MM.1S (cell line): Measurements from ENCODE around the gene NIP7.

Source experiments
- DNase-seq: peaks from one replicate; pipeline ENCODE4 v3.0.0-alpha.2; 2015
- H2AFZ ChIP-seq: fragments of 300-600 bp; sonication (generic); 2 replicates; pipeline ENCODE4 v1.6.0; 2016; ENCODE audit warnings: antibody characterized with exemption, low read length
- H3F3A ChIP-seq: fragments of 300-600 bp; sonication (generic); 2 replicates; pipeline ENCODE4 v1.6.1; 2016; ENCODE audit warnings: mild to moderate bottlenecking, antibody characterized with exemption, low read length, moderate library complexity, mixed read lengths; ENCODE audit not compliant: insufficient read depth
- H3K27ac ChIP-seq: fragments of 300-600 bp; sonication (generic); 2 replicates; pipeline ENCODE4 v1.5.1; 2016; ENCODE audit warnings: mild to moderate bottlenecking, low read length
- H3K27me3 ChIP-seq: fragments of 300-600 bp; sonication (generic); replicated peaks from 2 replicates; pipeline ENCODE4 v1.6.0; 2016; ENCODE audit warnings: low read length; ENCODE audit not compliant: insufficient read depth
- H3K36me3 ChIP-seq: fragments of 300-600 bp; sonication (generic); replicated peaks from 2 replicates; pipeline ENCODE4 v1.6.1; 2016; ENCODE audit warnings: mild to moderate bottlenecking, low read length, mixed read lengths; ENCODE audit not compliant: insufficient read depth
- H3K4me1 ChIP-seq: fragments of 300-600 bp; sonication (generic); 2 replicates; pipeline ENCODE4 v1.6.1; 2016; ENCODE audit warnings: low read length, mixed read lengths
- H3K4me2 ChIP-seq: fragments of 300-600 bp; sonication (generic); 2 replicates; pipeline ENCODE4 v1.6.0; 2016; ENCODE audit warnings: low read depth, low read length
- H3K4me3 ChIP-seq: fragments of 300-600 bp; sonication (generic); 2 replicates; pipeline ENCODE4 v1.5.1; 2016; ENCODE audit warnings: low read length, mixed read lengths
- H3K79me2 ChIP-seq: fragments of 300-600 bp; sonication (generic); 2 replicates; pipeline ENCODE4 v1.6.1; 2016; ENCODE audit warnings: mixed run types, low read length, mixed read lengths
- H3K9ac ChIP-seq: fragments of 300-600 bp; sonication (generic); 2 replicates; pipeline ENCODE4 v1.6.1; 2016; ENCODE audit warnings: low read length, mixed read lengths
- H3K9me2 ChIP-seq: fragments of 300-600 bp; sonication (generic); replicated peaks from 2 replicates; pipeline ENCODE4 v1.6.1; 2016; ENCODE audit warnings: mild to moderate bottlenecking, low read length, mixed read lengths; ENCODE audit not compliant: insufficient read depth
- H3K9me3 ChIP-seq: fragments of 300-600 bp; sonication (generic); replicated peaks from 2 replicates; pipeline ENCODE4 v1.6.1; 2016; ENCODE audit warnings: mild to moderate bottlenecking, low read length, mixed read lengths; ENCODE audit not compliant: insufficient read depth
- H4K20me1 ChIP-seq: fragments of 300-600 bp; sonication (generic); 2 replicates; pipeline ENCODE4 v1.6.1; 2016; ENCODE audit warnings: mild to moderate bottlenecking, low read length, moderate library complexity, mixed read lengths; ENCODE audit not compliant: insufficient read depth
- EZH2 ChIP-seq: fragments of 300-600 bp; sonication (generic); optimal IDR thresholded peaks from 2 replicates; pipeline ENCODE3; 2017; ENCODE audit warnings: low read depth, mild to moderate bottlenecking, antibody characterized with exemption, low read length, mixed read lengths
- EZH2phosphoT487 ChIP-seq: fragments of 300-600 bp; sonication (generic); IDR thresholded peaks from 2 replicates; pipeline ENCODE4 v1.6.1; 2018; ENCODE audit warnings: antibody characterized with exemption, low read length
- TF ChIP-seq, protein P1 (sequence below): fragments of 300-600 bp; sonication (generic); IDR thresholded peaks from 2 replicates; pipeline ENCODE4 v1.5.1; 2016; ENCODE audit warnings: antibody characterized with exemption, low read length, mixed read lengths

NIP7 gene

DNA sequence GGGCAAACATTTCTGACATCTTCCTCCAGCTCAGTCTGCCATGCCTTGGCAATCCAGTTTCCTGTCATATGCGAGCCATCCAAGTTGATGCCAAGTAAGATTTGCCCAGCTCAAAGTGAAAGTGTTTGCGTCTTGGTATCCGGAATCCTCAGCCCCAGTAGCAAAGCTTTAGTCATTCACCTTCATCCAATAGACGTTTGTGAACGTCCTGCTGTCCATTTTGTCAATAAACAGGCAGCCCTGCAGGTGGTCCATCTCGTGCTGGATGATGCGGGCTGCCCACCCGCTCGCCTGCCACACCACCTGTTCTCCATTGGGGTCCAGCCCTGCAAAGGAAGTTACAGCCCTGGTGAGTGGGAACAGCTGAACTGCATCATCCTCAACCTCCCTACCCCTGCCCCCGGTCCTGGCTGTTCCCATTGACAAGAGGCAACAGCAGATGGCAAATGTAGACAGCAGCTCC is 10.7 kb upstream of the NIP7 start:
- Histone ChIP-seq H3K36me3 (peaks cover 14% of the 10 kb centered on the region), H3K4me3 (peak overlapping the region; percentile 92), H2AFZ (no peak overlapping the region), H3K4me2 (peak overlapping the region; percentile 100), H3K9me3 (no peaks in the 10 kb centered on the region), H3K9ac (peak overlapping the region; percentile 69; the same call in 1 of the 2 replicates), H3K4me1 (peaks cover 19% of the 10 kb centered on the region), H3K27ac (no peak overlapping the region), H4K20me1 (no peaks in the 10 kb centered on the region; the same call in 1 of the 2 replicates), H3F3A (peaks cover 9% of the 10 kb centered on the region), H3K27me3 (no peaks in the 10 kb centered on the region), H3K9me2 (no peaks in the 10 kb centered on the region), H3K79me2 (peaks cover 62% of the 10 kb centered on the region)
- DNase-seq, result no peak
- no peak for TF ChIP-seq EZH2phosphoT487
- no peak for TF ChIP-seq EZH2
- TF ChIP-seq, protein P1, sequence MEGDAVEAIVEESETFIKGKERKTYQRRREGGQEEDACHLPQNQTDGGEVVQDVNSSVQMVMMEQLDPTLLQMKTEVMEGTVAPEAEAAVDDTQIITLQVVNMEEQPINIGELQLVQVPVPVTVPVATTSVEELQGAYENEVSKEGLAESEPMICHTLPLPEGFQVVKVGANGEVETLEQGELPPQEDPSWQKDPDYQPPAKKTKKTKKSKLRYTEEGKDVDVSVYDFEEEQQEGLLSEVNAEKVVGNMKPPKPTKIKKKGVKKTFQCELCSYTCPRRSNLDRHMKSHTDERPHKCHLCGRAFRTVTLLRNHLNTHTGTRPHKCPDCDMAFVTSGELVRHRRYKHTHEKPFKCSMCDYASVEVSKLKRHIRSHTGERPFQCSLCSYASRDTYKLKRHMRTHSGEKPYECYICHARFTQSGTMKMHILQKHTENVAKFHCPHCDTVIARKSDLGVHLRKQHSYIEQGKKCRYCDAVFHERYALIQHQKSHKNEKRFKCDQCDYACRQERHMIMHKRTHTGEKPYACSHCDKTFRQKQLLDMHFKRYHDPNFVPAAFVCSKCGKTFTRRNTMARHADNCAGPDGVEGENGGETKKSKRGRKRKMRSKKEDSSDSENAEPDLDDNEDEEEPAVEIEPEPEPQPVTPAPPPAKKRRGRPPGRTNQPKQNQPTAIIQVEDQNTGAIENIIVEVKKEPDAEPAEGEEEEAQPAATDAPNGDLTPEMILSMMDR, result no peak

DNA sequence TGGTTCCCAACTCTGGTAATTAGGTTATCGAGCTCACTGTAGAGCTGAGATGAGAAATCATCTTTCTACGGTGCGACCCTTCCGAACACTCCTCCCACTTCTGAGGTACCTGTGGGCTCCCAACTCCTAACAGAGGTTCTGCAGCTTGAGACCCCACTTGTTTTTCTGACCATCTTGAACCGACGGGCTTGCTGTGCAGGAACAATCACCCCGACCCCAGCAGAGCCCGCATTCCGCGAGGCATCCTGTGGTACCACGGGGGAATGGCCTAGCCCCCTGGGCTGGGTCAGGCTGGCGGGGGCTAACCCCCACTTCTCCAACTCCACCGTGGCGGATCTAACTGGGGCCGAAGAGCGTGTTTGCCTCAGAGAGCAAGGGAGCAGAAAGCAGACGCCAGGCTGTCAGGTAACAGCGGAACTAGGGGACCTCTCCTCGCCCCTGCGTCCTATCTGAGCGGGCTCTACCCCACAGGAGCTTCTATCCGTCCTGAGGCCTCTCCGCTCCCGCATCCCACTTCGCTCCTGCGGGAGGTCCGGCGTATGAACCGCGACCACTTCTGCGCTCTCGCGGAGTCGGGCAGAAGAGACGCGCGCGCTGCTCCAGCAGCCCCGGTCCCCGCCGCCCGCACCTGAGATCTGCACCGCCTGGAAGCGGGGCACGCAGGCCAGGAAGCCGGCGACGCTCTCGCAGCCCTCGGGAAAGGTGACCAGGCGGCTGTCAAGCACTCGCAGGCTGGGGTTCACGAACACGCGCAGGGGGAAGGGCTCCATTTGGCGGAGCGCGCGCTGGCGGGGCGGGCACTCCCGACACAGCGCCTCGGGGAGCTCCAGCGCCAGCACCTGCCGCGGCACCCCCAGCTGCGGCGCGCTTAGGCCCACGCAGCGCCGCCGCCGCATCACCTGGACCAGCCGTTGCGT is 9.9 kb upstream of the NIP7 start:
- H3K4me2 ChIP-seq, result peak overlapping the region; percentile 100
- peak overlapping the region; percentile 69 for H3K9ac ChIP-seq
- peak overlapping the region; percentile 92 for H3K4me3 ChIP-seq
- H3K36me3 ChIP-seq, result peaks cover 14% of the 10 kb centered on the region
- H3K4me1 ChIP-seq, result peaks cover 19% of the 10 kb centered on the region
- no peaks in the 10 kb centered on the region for H3K27me3 ChIP-seq
- no peaks in the 10 kb centered on the region; the same call in 1 of the 2 replicates for H4K20me1 ChIP-seq
- H2AFZ ChIP-seq, result peak overlapping the region; percentile 95
- H3K9me2 ChIP-seq, result no peaks in the 10 kb centered on the region
- DNase-seq, result peak; percentile 59
- peaks cover 9% of the 10 kb centered on the region for H3F3A ChIP-seq
- no peaks in the 10 kb centered on the region for H3K9me3 ChIP-seq
- peak overlapping the region; percentile 63; the same call in 1 of the 2 replicates for H3K27ac ChIP-seq
- TF ChIP-seq EZH2phosphoT487 (no peak), EZH2 (no peak)
- TF ChIP-seq, protein P1, result no peak
- H3K79me2 ChIP-seq, result peaks cover 55% of the 10 kb centered on the region

DNA sequence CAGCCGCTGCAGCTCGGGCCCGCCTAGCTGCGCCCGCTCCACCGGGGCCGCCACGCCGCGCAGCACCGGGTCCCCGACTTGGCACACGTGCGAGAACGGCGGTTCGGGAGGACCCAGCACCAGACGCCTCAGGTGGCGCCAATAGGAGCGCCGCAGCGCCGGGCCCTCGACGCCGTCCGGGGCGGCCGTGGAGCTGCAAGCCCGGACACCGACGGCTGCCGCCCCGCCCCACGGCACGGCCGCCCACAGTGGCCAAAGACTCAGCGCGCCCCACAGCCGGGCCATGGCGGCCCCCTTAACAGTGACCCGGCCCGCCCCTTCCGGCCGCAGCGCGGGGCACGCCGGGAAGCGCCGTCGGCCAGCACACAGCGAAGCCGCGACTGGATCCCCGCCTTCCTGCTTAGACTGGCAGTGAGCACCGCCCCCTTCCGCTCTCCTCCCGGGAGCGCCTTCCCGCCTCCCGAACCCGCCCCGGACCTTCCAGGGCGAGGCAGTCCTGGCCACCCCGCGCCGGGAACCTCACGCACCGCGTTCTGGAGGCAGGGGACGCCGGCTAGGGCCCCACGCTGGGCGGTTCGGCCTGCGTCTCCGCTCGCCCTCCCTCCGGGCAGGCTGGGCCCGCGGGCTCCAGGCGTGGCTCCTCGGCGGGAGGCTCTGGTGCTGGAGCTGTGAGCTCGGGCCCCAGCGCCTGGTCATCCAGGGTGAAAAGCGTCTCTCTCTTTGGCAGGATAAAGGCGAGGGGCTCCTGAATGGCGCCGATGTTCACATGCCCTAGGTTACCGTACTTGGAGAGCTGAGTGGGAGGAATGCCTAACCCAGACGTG is 9.1 kb upstream of the NIP7 start, which contains the start of gene PDF:
TSS of gene PDF (minus strand) at position 303 of the 824 bp plus-strand sequence. CDS start at position 285, 18 bp downstream.
- Histone ChIP-seq H3F3A (peaks cover 9% of the 10 kb centered on the region), H3K27ac (peak within 1 kb of the TSS; percentile 63; the same call in 1 of the 2 replicates), H3K4me3 (peak within 1 kb of the TSS; percentile 92), H3K9me2 (no peaks in the 10 kb centered on the region), H3K9ac (peak within 1 kb of the TSS; percentile 69), H2AFZ (peak within 1 kb of the TSS; percentile 95), H3K9me3 (no peaks in the 10 kb centered on the region), H3K79me2 (peaks cover 47% of the 10 kb centered on the region), H4K20me1 (no peaks in the 10 kb centered on the region; the same call in 1 of the 2 replicates), H3K4me1 (peaks cover 19% of the 10 kb centered on the region), H3K4me2 (peak within 1 kb of the TSS; percentile 100), H3K27me3 (no peaks in the 10 kb centered on the region), H3K36me3 (peaks cover 10% of the 10 kb centered on the region)
- peak; percentile 90 for DNase-seq
- TF ChIP-seq, protein P1, result no peak
- no peak for TF ChIP-seq EZH2phosphoT487
- TF ChIP-seq EZH2, result no peak
